GM12801 (cell line): ENCODE results near the gene OTP.

ENCODE experiments used
- CTCF ChIP-seq: IDR thresholded peaks from one replicate; pipeline ENCODE4 v1.5.1; 2011; ENCODE audit warnings: control low read depth; ENCODE audit not compliant: insufficient read length; ENCODE audit errors: extremely low read depth

The OTP gene

GRCh38 chr5:77637998-77638762, at the start of gene OTP:
Gene OTP (minus strand): TSS chr5:77638713. CDS start chr5:77638549, 164 bp downstream.
- TF ChIP-seq CTCF = no peak

GRCh38 chr5:77683171-77683732, 44.7 kb upstream of the OTP start:
- TF ChIP-seq CTCF = no peak

GRCh38 chr5:77670526-77670925, 32.0 kb upstream of the OTP start:
- no peak for TF ChIP-seq CTCF

- TF ChIP-seq CTCF = no peak
Observed at GRCh38 chr5:77669677-77670076, 31.2 kb upstream of the OTP start.

GRCh38 chr5:77663090-77663863, 24.8 kb upstream of the OTP start:
- TF ChIP-seq CTCF = no peak

- no peak for TF ChIP-seq CTCF
Observed at GRCh38 chr5:77662635-77663034, 24.1 kb upstream of the OTP start.

GRCh38 chr5:77658662-77659061, 20.1 kb upstream of the OTP start:
- no peak for TF ChIP-seq CTCF
